Loucy (cell line): ENCODE measurements around the gene UBTF.

Experiments
- H2AFZ ChIP-seq: fragments of 200-600 bp; sonication (generic); 2 replicates; pipeline ENCODE4 v1.6.0; 2016; ENCODE audit warnings: antibody characterized with exemption, mild to moderate bottlenecking, low read length, moderate library complexity
- H3F3A ChIP-seq: fragments of 200-600 bp; 2 replicates; pipeline ENCODE4 v1.6.0; 2016; ENCODE audit warnings: antibody characterized with exemption, low read depth, mild to moderate bottlenecking
- H3K27me3 ChIP-seq: fragments of 200-600 bp; sonication (generic); 2 replicates; pipeline ENCODE4 v1.6.1; 2014; ENCODE audit warnings: low read length, mild to moderate bottlenecking; ENCODE audit not compliant: insufficient read depth, poor library complexity, severe bottlenecking
- H3K36me3 ChIP-seq: fragments of 200-600 bp; sonication (generic); 2 replicates; pipeline ENCODE4 v1.6.1; 2016; ENCODE audit warnings: low read length; ENCODE audit not compliant: insufficient read depth
- H3K4me1 ChIP-seq: fragments of 200-600 bp; sonication (generic); 2 replicates; pipeline ENCODE4 v1.5.1; 2014; ENCODE audit warnings: low read length, mild to moderate bottlenecking; ENCODE audit not compliant: insufficient read depth, poor library complexity, severe bottlenecking
- H3K4me2 ChIP-seq: fragments of 200-600 bp; sonication (generic); 2 replicates; pipeline ENCODE4 v1.6.0; 2014; ENCODE audit warnings: antibody characterized with exemption, low read length, low read depth, mild to moderate bottlenecking; ENCODE audit not compliant: poor library complexity, severe bottlenecking
- H3K4me3 ChIP-seq: fragments of 200-600 bp; sonication (generic); 2 replicates; pipeline ENCODE4 v1.5.1; 2014; ENCODE audit warnings: low read length, mild to moderate bottlenecking, mixed read lengths; ENCODE audit not compliant: poor library complexity, severe bottlenecking
- H3K79me2 ChIP-seq: fragments of 200-600 bp; sonication (generic); 2 replicates; pipeline ENCODE4 v1.6.1; 2014; ENCODE audit warnings: low read length; ENCODE audit not compliant: insufficient read depth
- H3K9ac ChIP-seq: fragments of 200-600 bp; sonication (generic); 2 replicates; pipeline ENCODE4 v1.6.0; 2014; ENCODE audit warnings: mild to moderate bottlenecking, low read depth, low read length, moderate library complexity; ENCODE audit not compliant: poor library complexity, severe bottlenecking
- H3K9me2 ChIP-seq: fragments of 200-600 bp; sonication (generic); replicated peaks from 2 replicates; pipeline ENCODE4 v1.6.1; 2016; ENCODE audit warnings: low read depth, low read length, mixed read lengths
- H3K9me3 ChIP-seq: fragments of 200-600 bp; sonication (generic); 2 replicates; pipeline ENCODE4 v1.6.1; 2014; ENCODE audit warnings: mild to moderate bottlenecking, antibody characterized with exemption, low read length, low read depth; ENCODE audit not compliant: insufficient read depth
- H4K20me1 ChIP-seq: fragments of 200-600 bp; sonication (generic); 2 replicates; pipeline ENCODE4 v1.6.0; 2014; ENCODE audit warnings: antibody characterized with exemption, low read length, mild to moderate bottlenecking; ENCODE audit not compliant: insufficient read depth, poor library complexity, severe bottlenecking
- EZH2phosphoT487 ChIP-seq: fragments of 200-600 bp; IDR thresholded peaks from 2 replicates; pipeline ENCODE4 v1.6.1; 2018; ENCODE audit warnings: antibody characterized with exemption, mild to moderate bottlenecking, moderate library complexity, borderline replicate concordance
- TF ChIP-seq, protein P1 (sequence below): fragments of 200-600 bp; sonication (generic); conservative IDR thresholded peaks from 2 replicates; pipeline ENCODE4 v1.5.1; 2014; ENCODE audit warnings: mild to moderate bottlenecking, antibody characterized with exemption, low read length

Gene UBTF

DNA sequence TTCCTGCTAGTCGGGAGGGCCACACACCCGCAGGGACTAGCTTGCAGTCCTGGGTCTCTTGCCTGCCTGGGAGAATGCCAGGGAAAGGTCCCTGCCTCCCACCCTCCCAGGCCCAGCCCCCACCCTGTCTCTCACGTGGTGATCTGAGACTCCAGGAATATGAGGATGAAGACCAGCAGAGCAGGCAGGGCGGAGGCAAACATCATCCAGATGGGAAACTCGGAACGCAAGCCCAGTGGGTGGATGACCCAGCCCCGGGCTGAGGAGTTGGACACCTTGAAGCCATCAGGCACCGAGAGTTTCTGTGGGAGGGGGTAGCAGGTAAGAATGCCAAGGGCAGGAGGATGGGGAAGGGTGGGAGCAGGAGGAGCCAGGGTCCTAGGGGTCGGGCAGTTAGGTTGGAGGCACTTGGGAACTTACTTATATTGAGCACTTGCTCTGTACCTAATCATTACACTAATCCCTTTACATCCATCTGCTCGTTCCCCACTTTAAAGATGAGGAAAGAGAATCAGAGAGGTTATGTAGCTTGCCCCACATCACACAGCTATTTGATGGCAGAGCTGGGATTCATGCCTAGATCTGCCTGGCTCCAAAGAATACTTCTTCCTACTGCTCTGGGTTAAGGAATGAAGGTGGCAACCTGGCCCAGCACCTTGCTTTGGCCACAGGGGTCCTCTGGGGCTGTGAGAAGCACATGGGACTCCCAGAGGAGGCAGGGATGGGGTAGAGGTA, 35.1 kb upstream of the UBTF start:
- no peaks in the 10 kb centered on the region for H3F3A ChIP-seq
- H3K9me3 ChIP-seq, result no peaks in the 10 kb centered on the region
- no peaks in the 10 kb centered on the region for H3K27me3 ChIP-seq
- H2AFZ ChIP-seq, result no peak overlapping the region
- H4K20me1 ChIP-seq, result no peaks in the 10 kb centered on the region
- H3K9me2 ChIP-seq, result no peaks in the 10 kb centered on the region
- no peak overlapping the region for H3K4me2 ChIP-seq
- no peak overlapping the region for H3K4me3 ChIP-seq
- H3K9ac ChIP-seq, result no peak overlapping the region
- no peaks in the 10 kb centered on the region for H3K4me1 ChIP-seq
- H3K79me2 ChIP-seq, result no peaks in the 10 kb centered on the region
- TF ChIP-seq EZH2phosphoT487, result no peak
- TF ChIP-seq, protein P1, sequence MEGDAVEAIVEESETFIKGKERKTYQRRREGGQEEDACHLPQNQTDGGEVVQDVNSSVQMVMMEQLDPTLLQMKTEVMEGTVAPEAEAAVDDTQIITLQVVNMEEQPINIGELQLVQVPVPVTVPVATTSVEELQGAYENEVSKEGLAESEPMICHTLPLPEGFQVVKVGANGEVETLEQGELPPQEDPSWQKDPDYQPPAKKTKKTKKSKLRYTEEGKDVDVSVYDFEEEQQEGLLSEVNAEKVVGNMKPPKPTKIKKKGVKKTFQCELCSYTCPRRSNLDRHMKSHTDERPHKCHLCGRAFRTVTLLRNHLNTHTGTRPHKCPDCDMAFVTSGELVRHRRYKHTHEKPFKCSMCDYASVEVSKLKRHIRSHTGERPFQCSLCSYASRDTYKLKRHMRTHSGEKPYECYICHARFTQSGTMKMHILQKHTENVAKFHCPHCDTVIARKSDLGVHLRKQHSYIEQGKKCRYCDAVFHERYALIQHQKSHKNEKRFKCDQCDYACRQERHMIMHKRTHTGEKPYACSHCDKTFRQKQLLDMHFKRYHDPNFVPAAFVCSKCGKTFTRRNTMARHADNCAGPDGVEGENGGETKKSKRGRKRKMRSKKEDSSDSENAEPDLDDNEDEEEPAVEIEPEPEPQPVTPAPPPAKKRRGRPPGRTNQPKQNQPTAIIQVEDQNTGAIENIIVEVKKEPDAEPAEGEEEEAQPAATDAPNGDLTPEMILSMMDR, result no peak
- H3K36me3 ChIP-seq, result no peaks in the 10 kb centered on the region

DNA sequence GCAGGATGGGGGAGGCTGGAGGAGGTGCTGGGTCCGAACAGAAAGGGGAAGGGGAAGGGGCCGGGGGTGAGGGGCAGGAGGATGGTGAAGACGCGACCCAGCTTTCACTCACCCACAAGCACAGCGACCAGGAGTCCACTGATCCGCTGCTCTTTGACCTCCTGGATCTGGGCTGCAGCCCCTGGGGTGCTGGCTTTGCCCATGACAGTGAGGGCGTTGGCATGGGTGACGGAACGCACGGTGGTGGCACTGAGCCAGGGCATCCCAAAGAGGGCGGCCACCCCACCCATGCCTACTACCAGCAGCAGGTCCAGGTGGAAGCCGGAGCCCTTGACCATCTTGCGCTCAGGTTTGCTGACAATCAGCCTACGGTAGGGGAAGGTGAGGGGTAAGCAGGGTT, 33.5 kb upstream of the UBTF start:
- no peaks in the 10 kb centered on the region for H3K79me2 ChIP-seq
- H3K9me3 ChIP-seq, result no peaks in the 10 kb centered on the region
- H3K4me1 ChIP-seq, result peaks cover 5% of the 10 kb centered on the region
- no peaks in the 10 kb centered on the region for H4K20me1 ChIP-seq
- no peak overlapping the region for H3K4me3 ChIP-seq
- H3K9ac ChIP-seq, result no peak overlapping the region
- H3K27me3 ChIP-seq, result no peaks in the 10 kb centered on the region
- H3K36me3 ChIP-seq, result no peaks in the 10 kb centered on the region
- no peak overlapping the region for H3K4me2 ChIP-seq
- H2AFZ ChIP-seq, result no peak overlapping the region
- no peak for TF ChIP-seq EZH2phosphoT487
- TF ChIP-seq, protein P1, result no peak
- H3F3A ChIP-seq, result no peaks in the 10 kb centered on the region
- H3K9me2 ChIP-seq, result no peaks in the 10 kb centered on the region

DNA sequence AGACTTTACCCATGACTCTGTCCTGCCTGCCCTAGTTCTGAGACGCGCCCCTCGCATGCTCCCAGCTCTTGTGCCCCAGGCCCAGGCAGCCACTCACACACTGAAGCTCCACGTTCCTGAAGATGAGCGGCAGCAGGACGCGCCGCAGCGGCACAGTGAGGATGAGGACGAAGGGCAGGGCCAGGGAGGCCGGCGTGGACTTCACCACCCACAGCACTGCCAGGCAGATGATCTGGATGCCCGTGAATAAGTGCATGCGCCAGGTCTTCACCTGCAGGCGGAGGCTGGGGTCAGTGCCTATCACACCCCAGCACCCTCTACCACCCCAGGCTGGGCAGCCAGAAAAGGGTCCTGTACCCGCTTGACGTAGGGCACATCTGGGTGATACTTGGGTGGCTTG, 31.6 kb upstream of the UBTF start:
- H4K20me1 ChIP-seq, result no peaks in the 10 kb centered on the region
- H3F3A ChIP-seq, result no peaks in the 10 kb centered on the region
- no peak overlapping the region for H2AFZ ChIP-seq

More for the DNA sequence above, 31.6 kb upstream of the UBTF start:
- Histone ChIP-seq H3K79me2 (no peaks in the 10 kb centered on the region), H3K9ac (no peak overlapping the region), H3K4me3 (no peak overlapping the region), H3K9me3 (no peaks in the 10 kb centered on the region), H3K27me3 (no peaks in the 10 kb centered on the region), H3K36me3 (no peaks in the 10 kb centered on the region), H3K4me2 (no peak overlapping the region), H3K9me2 (no peaks in the 10 kb centered on the region), H3K4me1 (peaks cover 19% of the 10 kb centered on the region)
- no peak for TF ChIP-seq EZH2phosphoT487
